ENCODE data around the gene PKIB. TPM values are rescaled to one million over a fixed set of nuclear protein-coding genes. Genes with fewer than 3 reads are reported as not detected.
"Not testable (repeated sequence)": the region's sequence is repeated elsewhere in the genome, so short reads cannot be mapped to it uniquely, and the experiment has no call there.

PKIB gene
- total RNA-seq, 4 donors from 2014 or later: 1.1 to 9.8 (median 4.5) TPM

DNA sequence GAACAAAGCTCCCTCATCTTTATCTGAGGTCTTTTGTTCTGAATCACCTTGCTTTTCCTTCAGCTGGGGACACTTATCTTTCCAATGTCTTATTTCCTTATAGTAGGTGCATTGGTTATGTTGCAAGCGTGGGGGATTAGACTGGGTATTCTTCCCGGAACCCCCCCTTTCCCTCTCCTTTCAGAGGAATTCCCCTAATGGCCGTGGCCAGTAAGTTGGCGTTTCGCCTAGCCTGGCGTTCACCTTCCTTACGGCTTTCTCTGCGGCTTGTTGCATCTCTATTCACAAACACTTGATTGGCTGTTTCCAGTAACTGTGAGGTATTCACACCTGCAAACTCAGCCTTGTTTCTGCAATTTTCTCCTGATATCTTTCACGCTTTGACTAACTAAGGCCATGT is 136.5 kb downstream of the PKIB start:
- no peak for TF ChIP-seq CTCF (IDR thresholded peaks at IDR 0.05)
- DNase-seq (ENCODE audit: low spot score) (no peak), ATAC-seq (ENCODE audit: low FRiP score) (no peak)

GRCh38 chr6:122747573-122747972 is 137.4 kb downstream of the PKIB start:
- TF ChIP-seq CTCF (IDR thresholded peaks at IDR 0.05): no peak
- DNase-seq (ENCODE audit: low spot score): no peak
- ATAC-seq (ENCODE audit: low FRiP score): no peak

- not testable (repeated sequence) for ATAC-seq (ENCODE audit: low FRiP score); DNase-seq (ENCODE audit: low spot score)
Measured at GRCh38 chr6:122748945-122749344, 138.7 kb downstream of the PKIB start.

DNA sequence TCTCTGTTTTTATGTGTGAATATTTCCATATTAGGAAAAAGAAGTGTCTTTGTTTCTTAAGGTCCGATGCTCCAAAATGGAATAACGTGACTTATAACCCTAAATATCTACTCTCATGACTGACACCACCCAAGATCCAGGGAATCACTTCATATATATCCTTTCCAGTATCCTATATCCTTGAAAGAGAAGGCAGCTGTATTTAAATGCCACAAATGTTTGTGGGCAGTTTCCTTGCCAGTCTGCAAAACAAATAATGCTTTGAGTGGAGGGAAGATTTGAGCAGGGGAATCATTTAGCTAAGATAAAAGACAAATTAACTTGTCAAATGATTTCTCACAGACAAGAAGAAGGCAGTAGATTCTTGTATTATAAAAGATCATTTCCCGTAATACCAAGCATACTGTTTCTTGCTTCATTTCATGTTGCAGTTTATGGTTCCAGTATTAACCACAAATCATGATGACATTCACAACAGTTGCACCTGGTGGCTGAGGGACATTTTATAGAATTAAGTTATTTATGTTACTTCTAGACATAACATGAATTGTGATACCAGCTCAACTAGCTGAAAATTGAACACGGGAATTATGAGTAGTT is 139.3 kb downstream of the PKIB start:
- no peak for TF ChIP-seq CTCF (IDR thresholded peaks at IDR 0.05)
- ATAC-seq (ENCODE audit: low FRiP score) (no peak), DNase-seq (ENCODE audit: low spot score) (no peak)

DNA sequence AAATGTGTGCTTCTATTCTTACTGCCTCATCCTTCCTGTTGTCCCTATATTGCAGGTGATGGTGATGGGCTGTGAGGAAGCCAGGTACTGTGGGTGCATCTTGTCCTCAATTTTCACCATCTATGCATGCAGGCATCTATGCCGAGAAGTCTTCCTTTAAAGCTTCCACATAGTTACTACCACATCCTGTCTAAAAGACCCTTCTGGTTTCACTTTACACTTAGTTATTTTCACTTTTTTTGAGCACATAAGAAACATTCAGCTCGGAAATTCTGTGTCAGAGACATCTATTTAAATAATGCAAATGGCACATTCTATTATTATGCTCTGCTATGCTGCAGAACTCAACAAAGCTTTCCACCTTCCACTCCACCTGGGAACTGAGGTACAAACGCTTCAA is 141.1 kb downstream of the PKIB start:
- no peak for ATAC-seq (ENCODE audit: low FRiP score)
- DNase-seq (ENCODE audit: low spot score): no peak
- TF ChIP-seq CTCF (IDR thresholded peaks at IDR 0.05): no peak

- ATAC-seq (ENCODE audit: low FRiP score) (no peak), DNase-seq (ENCODE audit: low spot score) (no peak)
- no peak for TF ChIP-seq CTCF (IDR thresholded peaks at IDR 0.05)
Measured at GRCh38 chr6:122752459-122752858, 142.3 kb downstream of the PKIB start.

GRCh38 chr6:122753000-122753687 is 142.9 kb downstream of the PKIB start:
- TF ChIP-seq CTCF (IDR thresholded peaks at IDR 0.05): no peak
- DNase-seq (ENCODE audit: low spot score): no peak
- ATAC-seq (ENCODE audit: low FRiP score): no peak
